K562 (cell line): ENCODE measurements around the gene SQOR. TPM values are rescaled to one million over a fixed set of nuclear protein-coding genes. Genes with fewer than 3 reads are reported as not detected.

Experiments used
- ATAC-seq: fragments of 200-7000 bp; cut with Tn5 transposase; 3 replicates; pipeline ENCODE4 v1.9.1; 2020; ENCODE audit warnings: moderate library complexity
- BruUV-seq: library from RNA; stranded (reverse); fragments of 400-500 nt; replicated peaks from 2 replicates; lab custom pipeline; 2021; lab: Mats Ljungman, UMichigan
- CTCF ChIA-PET: fragments of 300-600 bp; formaldehyde crosslinking; extraction: SDS; loops from one replicate; lab custom pipeline; 2021; ENCODE audit warnings: low intra/inter-chr PET ratio; lab: Yijun Ruan, JAX
- POLR2A ChIA-PET: fragments of 300-600, 350-650 bp; sonication (Branson Sonifier 250); formaldehyde crosslinking; extraction: SDS; loops from one replicate; lab custom pipeline; 2021; ENCODE audit warnings: antibody characterized with exemption, inconsistent platforms; lab: Yijun Ruan, JAX
- DNase-seq, 4 experiments: peaks; one replicate each; pipeline versions ENCODE4 v3.0.0 to v3.0.0-alpha.2; 2011 to 2018; ENCODE audit warnings: low spot score in 3 of 4, mixed read lengths in 3 of 4; ENCODE audit errors: extremely low read depth in 1 of 4
- FAIRE-seq: peaks from 2 replicates; lab custom pipeline; 2011; peaks lifted over from hg19 to GRCh38; lab: Jason Lieb, UNC
- H2AFZ ChIP-seq: 2 replicates; pipeline ENCODE4 v1.6.0; 2011; ENCODE audit warnings: low read depth, low read length, control low read depth, inconsistent platforms
- H3K27ac ChIP-seq: fragments of 200-600 bp; 3 replicates; pipeline ENCODE4 v1.8.0; 2011; ENCODE audit warnings: low read depth, mild to moderate bottlenecking, control low read depth, inconsistent platforms, low read length, moderate library complexity, mixed read lengths; ENCODE audit errors: extremely low read depth
- H3K27me3 ChIP-seq, 2 experiments: fragments of 300-600 bp in 1 of 2; 2 replicates in 1 of 2; 3 replicates in 1 of 2; pipeline versions ENCODE4 v1.6.0 to v1.8.0; 2011; ENCODE audit warnings: inconsistent platforms in 2 of 2, low read length in 2 of 2, mild to moderate bottlenecking in 1 of 2, mixed read lengths in 1 of 2, moderate library complexity in 1 of 2; ENCODE audit not compliant: control insufficient read depth in 2 of 2, insufficient read depth in 2 of 2
- H3K36me3 ChIP-seq: fragments of 300-600 bp; 3 replicates; pipeline ENCODE4 v1.8.0; 2011; ENCODE audit warnings: mild to moderate bottlenecking, low read length, inconsistent platforms; ENCODE audit not compliant: control insufficient read depth, insufficient read depth
- H3K4me1 ChIP-seq, 2 experiments: fragments of 200-600 bp in 1 of 2; replicated peaks in 1 of 2; 2 replicates in 1 of 2; 3 replicates in 1 of 2; pipeline versions ENCODE4 v1.5.1 to v1.8.0; 2011; ENCODE audit warnings: inconsistent platforms in 2 of 2, low read length in 2 of 2, mild to moderate bottlenecking in 1 of 2, mixed read lengths in 1 of 2, moderate library complexity in 1 of 2; ENCODE audit not compliant: control insufficient read depth in 2 of 2, insufficient read depth in 2 of 2
- H3K4me2 ChIP-seq: 2 replicates; pipeline ENCODE4 v1.6.1; 2011; ENCODE audit warnings: low read length, control low read depth, inconsistent platforms, mixed read lengths; ENCODE audit not compliant: insufficient read depth
- H3K4me3 ChIP-seq: fragments of 200-600 bp; sonication (generic), shearing (Covaris generic); 2 replicates; pipeline ENCODE4 v1.5.1; 2016; ENCODE audit warnings: control low read depth, inconsistent platforms
- H3K79me2 ChIP-seq: fragments of 200-600 bp; 3 replicates; pipeline ENCODE4 v1.8.0; 2011; ENCODE audit warnings: low read length, inconsistent platforms; ENCODE audit not compliant: control insufficient read depth, insufficient read depth
- H3K9ac ChIP-seq, 2 experiments: 2 replicates each; pipeline versions ENCODE4 v1.6.0 to v1.6.1; 2011; ENCODE audit warnings: low read depth in 2 of 2, low read length in 2 of 2, control low read depth in 1 of 2, inconsistent platforms in 1 of 2, mild to moderate bottlenecking in 1 of 2, mixed read lengths in 1 of 2; ENCODE audit not compliant: insufficient read depth in 1 of 2
- H3K9me1 ChIP-seq: one replicate; pipeline ENCODE4 v1.6.0; 2011; ENCODE audit warnings: inconsistent platforms, mild to moderate bottlenecking, low read length, moderate library complexity; ENCODE audit not compliant: control insufficient read depth, insufficient read depth
- H3K9me3 ChIP-seq: replicated peaks from 2 replicates; pipeline ENCODE4 v1.5.1; 2011; ENCODE audit warnings: low read depth, low read length, inconsistent platforms; ENCODE audit not compliant: control insufficient read depth, insufficient read depth
- H4K20me1 ChIP-seq: replicated peaks from 2 replicates; pipeline ENCODE4 v1.6.1; 2011; ENCODE audit warnings: low read length, inconsistent platforms, mixed read lengths; ENCODE audit not compliant: control insufficient read depth, insufficient read depth
- BMI1 ChIP-seq: fragments of 150-350 bp; IDR thresholded peaks from 2 replicates; pipeline ENCODE4 v1.6.1; 2014; ENCODE audit warnings: low read length
- BRD4 ChIP-seq: fragments of 200-600 bp; sonication (generic); IDR thresholded peaks from 2 replicates; pipeline ENCODE4 v1.6.1; 2017; ENCODE audit warnings: inconsistent platforms
- CHD4 ChIP-seq: fragments of 200-600 bp; sonication (generic); IDR thresholded peaks from 3 replicates; pipeline ENCODE4 v1.6.1; 2012; ENCODE audit warnings: low read depth, mild to moderate bottlenecking, mixed read lengths, low read length, inconsistent platforms; ENCODE audit not compliant: insufficient read depth, insufficient replicate concordance, poor library complexity, severe bottlenecking
- CHD7 ChIP-seq: fragments of 200-600 bp; sonication (generic); IDR thresholded peaks from one replicate; pipeline ENCODE4 v1.6.1; 2012; ENCODE audit warnings: mild to moderate bottlenecking, low read depth, low read length, inconsistent platforms
- DIDO1 ChIP-seq: fragments of 450-650 bp; IDR thresholded peaks from 2 replicates; pipeline ENCODE4 v1.6.1; 2016; ENCODE audit warnings: low read depth, missing biosample characterization, missing genetic modification characterization
- FOXJ3 ChIP-seq: sonication (generic); formaldehyde crosslinking; IDR thresholded peaks from 2 replicates; pipeline ENCODE4 v1.4.0; 2020; ENCODE audit warnings: mild to moderate bottlenecking, missing genetic modification reagents
- KDM4B ChIP-seq, 2 experiments: fragments of 450-650 bp in 1 of 2; sonication (generic) in 1 of 2; IDR thresholded peaks; 2 replicates each; pipeline ENCODE4 v1.6.1; 2016 to 2017; ENCODE audit warnings: borderline replicate concordance in 2 of 2, antibody characterized with exemption in 1 of 2, low read depth in 1 of 2, mild to moderate bottlenecking in 1 of 2
- MXI1 ChIP-seq: IDR thresholded peaks from 2 replicates; pipeline ENCODE4 v1.6.1; 2011; ENCODE audit warnings: low read depth, mild to moderate bottlenecking, improper control_type of control experiment, low read length
- PTRF ChIP-seq: fragments of 450-650 bp; IDR thresholded peaks from 2 replicates; pipeline ENCODE4 v1.6.1; 2016; ENCODE audit warnings: mild to moderate bottlenecking, missing genetic modification characterization, missing compliant biosample characterization
- TCFL5 ChIP-seq: fragments of 250-450 bp; sonication (Bioruptor Pico); conservative IDR thresholded peaks from 2 replicates; pipeline ENCODE4 v1.6.1; 2021; ENCODE audit warnings: mild to moderate bottlenecking, moderate library complexity, matching md5 sums
- U2AF2 ChIP-seq: fragments of 200-400 bp; formaldehyde crosslinking; optimal IDR thresholded peaks from 2 replicates; pipeline ENCODE3; 2017; ENCODE audit warnings: low read depth, mild to moderate bottlenecking, low read length
- ZNF184 ChIP-seq: sonication (generic); formaldehyde crosslinking; IDR thresholded peaks from 2 replicates; pipeline ENCODE4 v1.5.0; 2020; ENCODE audit warnings: missing genetic modification reagents
- ZNF76 ChIP-seq: fragments of 250-450 bp; sonication (Bioruptor Pico); IDR thresholded peaks from 2 replicates; pipeline ENCODE4 v1.4.0; 2020; ENCODE audit warnings: mild to moderate bottlenecking, moderate library complexity, borderline replicate concordance
- WGBS: fragments of 100-300 bp; shearing (Covaris generic); methylation state at CpG from one replicate; pipeline ENCODE4 v1.1.6; 2016; ENCODE audit warnings: low coverage, mixed read lengths; ENCODE audit not compliant: insufficient coverage; ENCODE audit errors: missing lambda C conversion rate; 5-methylcytosine and 5-hydroxymethylcytosine counted together
- in situ Hi-C: fragments of 300-500 bp; cut with MboI; formaldehyde crosslinking; loops from 4 replicates; pipeline ENCODE4 v1.15.0; 2018; ENCODE audit warnings: inconsistent platforms, mixed read lengths
- intact Hi-C: fragments of 100-400 bp; cut with micrococcal nuclease; formaldehyde crosslinking; loops from 2 replicates; pipeline ENCODE4 v1.14.2; 2022
- polyA plus RNA-seq, 8 experiments: library from polyadenylated mRNA; depleted of rRNA in 4 of 8; stranded (reverse) in 5 of 8; unstranded in 3 of 8; fragments of >200 nt; fragmentation: Nextera tagmentation in 2 of 8; fragmentation: Illumina TruSeq in 1 of 8; extraction: Ambion mirVana in 2 of 8; extraction: Trizol in 1 of 8; gene quantifications; 2 replicates each; pipeline versions ENCODE4 v1.2.1 to v1.2.3, GENCODE V29; 2011 to 2014; ENCODE audit warnings: inconsistent platforms in 1 of 8, missing spikeins in 1 of 8
- total RNA-seq, 7 experiments: library from RNA; depleted of rRNA in 6 of 7; stranded (reverse); fragments of >200 nt in 6 of 7; fragmentation: Illumina TruSeq in 2 of 7; extraction: Trizol in 2 of 7; gene quantifications; 2 replicates each; pipeline versions ENCODE4 v1.2.1 to v1.2.3, GENCODE V29; 2011 to 2021; ENCODE audit warnings: low replicate concordance in 1 of 7

Gene SQOR
- total and polyA plus RNA-seq, 9 of the 15 experiments (the other 6 are each of a cell fraction or from before 2014, with no cell fraction given): 0.32 to 1.6 (median 1.1) TPM

GRCh38 chr15:45637141-45637540 is 2.3 kb downstream of the SQOR start:
- Histone ChIP-seq H3K9ac (no peak overlapping the region; a peak in 1 of 4 replicates), H4K20me1 (no peaks in the 10 kb centered on the region), H3K9me3 (no peaks in the 10 kb centered on the region), H2AFZ (peak overlapping the region; percentile 54), H3K4me3 (no peak overlapping the region), H3K27me3 (peaks cover 8 to 20% of the 10 kb centered on the region in 2 experiments; a peak in 4 of 5 replicates), H3K79me2 (no peaks in the 10 kb centered on the region), H3K4me1 (peaks cover 4 to 12% of the 10 kb centered on the region in 2 experiments; a peak in 3 of 5 replicates), H3K9me1 (no peaks in the 10 kb centered on the region), H3K4me2 (no peak overlapping the region; the same call in 1 of the 2 replicates), H3K27ac (peak overlapping the region; percentile 43; the same call in 1 of the 3 replicates), H3K36me3 (no peaks in the 10 kb centered on the region)
- CTCF ChIA-PET: no interaction called here
- intact Hi-C loops (no loop called here), in situ Hi-C loops (no loop called here)
- POLR2A ChIA-PET: no interaction called here
- 8% methylated on average over 1 of the region's 1 CpG for WGBS
- peak in 1 of 4 experiments; percentile 9 for DNase-seq
- peak; percentile 16; the same call in 2 of the 3 replicates for ATAC-seq
- FAIRE-seq: no peak
- no TSS peak for BruUV-seq
- no peak for TF ChIP-seq PTRF (tag)
- TF ChIP-seq FOXJ3 (CRISPR knock-in tag): no peak
- no peak for TF ChIP-seq KDM4B (IDR thresholded peaks at IDR 0.05; ENCODE audit: borderline replicate concordance in 2 of 2, low read depth in 1 of 2)
- no peak for TF ChIP-seq U2AF2
- no peak for TF ChIP-seq ZNF76 (CRISPR knock-in tag)
- TF ChIP-seq BRD4: no peak
- TF ChIP-seq BMI1: no peak
- no peak for TF ChIP-seq CHD7
- no peak for TF ChIP-seq ZNF184 (CRISPR knock-in tag)
- TF ChIP-seq CHD4: no peak
- TF ChIP-seq MXI1: no peak
- TF ChIP-seq DIDO1 (tag): no peak
- no peak for TF ChIP-seq TCFL5 (CRISPR knock-in tag)
